ENCODE results near the gene SARS1. TPM values are rescaled to one million over a fixed set of nuclear protein-coding genes. Genes with fewer than 3 reads are reported as not detected.
A peak's percentile ranks its signal among the peaks of the same experiment; 100 is the strongest.

SARS1 gene
- total RNA-seq, 1 donor from 2014 or later, result 129 TPM

DNA sequence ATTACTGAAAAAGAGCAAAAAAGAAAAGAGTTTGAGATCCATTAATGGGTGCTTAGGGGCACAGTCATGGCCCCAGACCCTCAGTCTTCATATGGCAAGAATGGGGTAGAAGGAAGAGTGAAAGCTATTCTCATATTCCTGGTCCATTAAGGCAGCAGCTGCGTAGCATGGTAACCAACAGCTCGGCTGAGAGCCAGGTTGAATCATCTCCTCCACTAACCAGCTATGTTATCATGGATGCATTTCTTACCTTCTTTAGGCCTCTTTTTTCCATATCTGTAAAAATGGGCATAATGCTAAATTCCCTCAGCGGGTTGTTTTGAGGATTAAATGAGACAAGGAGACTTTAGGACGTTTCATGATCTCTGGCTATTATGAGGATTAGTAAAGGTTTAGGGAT lies 15.0 kb upstream of the SARS1 start:
- Mint-ChIP-seq H3K27ac (no peak overlapping the region), H3K27me3 (ENCODE audit: low read depth) (no peaks in the 10 kb centered on the region), H3K9me3 (no peaks in the 10 kb centered on the region), H3K4me1 (ENCODE audit: low read depth) (peaks cover 25% of the 10 kb centered on the region), H3K4me3 (ENCODE audit: low read depth) (no peak overlapping the region), H3K36me3 (ENCODE audit: low read depth) (peaks cover 4% of the 10 kb centered on the region)
- intact Hi-C loops (cut with micrococcal nuclease), result no loop called here
- DNase-seq (ENCODE audit: low spot score), result no peak

- Mint-ChIP-seq H3K9me3 (no peaks in the 10 kb centered on the region), H3K4me1 (ENCODE audit: low read depth) (peaks cover 25% of the 10 kb centered on the region), H3K27me3 (ENCODE audit: low read depth) (no peaks in the 10 kb centered on the region), H3K36me3 (ENCODE audit: low read depth) (peaks cover 4% of the 10 kb centered on the region), H3K27ac (peak overlapping the region; percentile 37), H3K4me3 (ENCODE audit: low read depth) (no peak overlapping the region)
- DNase-seq (ENCODE audit: low spot score), result no peak
- intact Hi-C loops (cut with micrococcal nuclease), result no loop called here
Measured at GRCh38 chr1:109199710-109200109, 14.0 kb upstream of the SARS1 start.

DNA sequence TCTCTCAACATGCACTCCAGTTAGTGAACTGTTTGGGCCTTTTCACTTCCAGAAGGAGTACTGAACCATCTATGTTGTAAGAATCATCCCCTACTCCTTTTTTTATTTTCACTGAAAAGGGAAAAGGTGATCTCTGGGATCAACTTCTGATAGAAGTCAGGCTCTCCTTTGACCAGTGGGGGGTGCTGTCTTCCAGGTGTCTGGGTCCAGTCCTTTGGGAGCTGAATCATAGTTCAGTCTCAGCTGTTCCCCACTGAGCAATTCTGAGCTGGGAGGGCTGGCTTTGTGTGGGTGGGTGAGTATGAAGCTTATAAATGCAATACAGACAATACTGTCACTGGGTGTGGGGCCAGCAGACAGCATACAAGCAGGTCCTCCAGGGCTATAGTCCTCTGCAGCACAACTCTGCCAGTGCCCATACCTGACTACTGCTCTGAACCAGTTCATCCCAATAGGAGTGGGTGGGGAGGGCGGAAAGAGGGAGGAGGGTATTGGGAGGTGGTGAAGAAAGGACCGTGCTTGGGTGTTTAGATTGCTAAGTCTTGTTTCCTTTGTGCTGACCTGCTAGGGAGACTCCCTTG lies 12.5 kb upstream of the SARS1 start:
- Mint-ChIP-seq H3K4me3 (ENCODE audit: low read depth) (no peak overlapping the region), H3K27ac (no peak overlapping the region), H3K36me3 (ENCODE audit: low read depth) (peaks cover 4% of the 10 kb centered on the region), H3K9me3 (no peaks in the 10 kb centered on the region), H3K27me3 (ENCODE audit: low read depth) (no peaks in the 10 kb centered on the region), H3K4me1 (ENCODE audit: low read depth) (peaks cover 24% of the 10 kb centered on the region)
- intact Hi-C loops (cut with micrococcal nuclease), result loop anchor here (1.0 kb wide), 1 partner anchor 331 kb away; no protein-coding TSS in a partner anchor
- peak; percentile 16 for DNase-seq (ENCODE audit: low spot score)

GRCh38 chr1:109204484-109204883 lies 9.2 kb upstream of the SARS1 start:
- no peak for DNase-seq (ENCODE audit: low spot score)
- H3K27ac Mint-ChIP-seq, result no peak overlapping the region
- no peak overlapping the region for H3K4me3 Mint-ChIP-seq (ENCODE audit: low read depth)
- intact Hi-C loops (cut with micrococcal nuclease), result no loop called here
- H3K36me3 Mint-ChIP-seq (ENCODE audit: low read depth), result peaks cover 4% of the 10 kb centered on the region
- no peaks in the 10 kb centered on the region for H3K9me3 Mint-ChIP-seq
- H3K27me3 Mint-ChIP-seq (ENCODE audit: low read depth), result peaks cover 2% of the 10 kb centered on the region
- H3K4me1 Mint-ChIP-seq (ENCODE audit: low read depth), result peaks cover 16% of the 10 kb centered on the region

DNA sequence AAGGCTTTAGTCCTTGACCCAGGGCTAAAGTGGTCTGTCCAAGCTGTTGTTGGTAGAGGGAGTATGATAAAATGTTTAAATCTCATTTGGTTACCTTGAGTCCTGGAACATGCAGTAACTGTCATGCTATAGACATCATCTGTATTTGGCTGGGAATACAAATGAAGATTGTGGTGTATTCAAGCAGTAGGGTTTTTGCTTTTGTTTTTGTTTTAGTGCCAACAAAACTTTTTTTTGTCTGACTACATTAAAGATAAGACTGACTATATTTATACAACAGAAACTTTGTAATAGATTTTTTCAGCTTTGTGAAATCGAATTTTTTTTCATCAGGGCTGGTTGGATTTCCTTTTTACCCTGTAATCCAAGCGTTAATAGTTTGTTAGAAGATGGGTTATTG lies 7.4 kb upstream of the SARS1 start:
- intact Hi-C loops (cut with micrococcal nuclease), result no loop called here
- peaks cover 3% of the 10 kb centered on the region for H3K27me3 Mint-ChIP-seq (ENCODE audit: low read depth)
- no peak for DNase-seq (ENCODE audit: low spot score)
- H3K36me3 Mint-ChIP-seq (ENCODE audit: low read depth), result no peaks in the 10 kb centered on the region
- H3K4me1 Mint-ChIP-seq (ENCODE audit: low read depth), result peaks cover 5% of the 10 kb centered on the region
- H3K27ac Mint-ChIP-seq, result no peak overlapping the region
- no peaks in the 10 kb centered on the region for H3K9me3 Mint-ChIP-seq
- H3K4me3 Mint-ChIP-seq (ENCODE audit: low read depth), result no peak overlapping the region

- Mint-ChIP-seq H3K27ac (no peak overlapping the region), H3K36me3 (ENCODE audit: low read depth) (no peaks in the 10 kb centered on the region), H3K4me1 (ENCODE audit: low read depth) (peaks cover 5% of the 10 kb centered on the region), H3K27me3 (ENCODE audit: low read depth) (peaks cover 3% of the 10 kb centered on the region), H3K9me3 (no peaks in the 10 kb centered on the region), H3K4me3 (ENCODE audit: low read depth) (no peak overlapping the region)
- intact Hi-C loops (cut with micrococcal nuclease), result no loop called here
- DNase-seq (ENCODE audit: low spot score), result no peak
Measured at GRCh38 chr1:109207467-109208103, 6.1 kb upstream of the SARS1 start.

DNA sequence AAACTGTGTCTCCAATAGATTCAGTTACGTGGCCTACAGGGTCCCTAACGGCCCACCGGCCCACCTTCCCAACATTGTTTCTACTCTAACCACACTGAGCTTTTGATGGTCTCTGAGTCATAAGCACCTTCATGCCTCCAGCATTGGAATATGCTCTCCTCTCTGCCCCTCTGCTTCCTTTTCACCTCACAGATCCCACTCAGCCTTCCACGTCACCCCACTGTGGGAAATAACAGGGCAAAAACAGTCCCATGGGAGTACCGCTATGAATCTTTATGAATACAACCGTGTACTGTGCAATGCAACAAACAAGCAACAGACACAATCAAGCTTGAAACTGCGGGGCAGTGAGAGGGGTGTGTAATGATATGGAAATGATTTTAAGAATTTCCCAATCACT lies 5.3 kb upstream of the SARS1 start:
- peaks cover 3% of the 10 kb centered on the region for H3K27me3 Mint-ChIP-seq (ENCODE audit: low read depth)
- H3K4me1 Mint-ChIP-seq (ENCODE audit: low read depth), result peaks cover 5% of the 10 kb centered on the region
- H3K36me3 Mint-ChIP-seq (ENCODE audit: low read depth), result no peaks in the 10 kb centered on the region
- no peaks in the 10 kb centered on the region for H3K9me3 Mint-ChIP-seq
- intact Hi-C loops (cut with micrococcal nuclease), result no loop called here
- no peak overlapping the region for H3K27ac Mint-ChIP-seq
- DNase-seq (ENCODE audit: low spot score), result no peak
- H3K4me3 Mint-ChIP-seq (ENCODE audit: low read depth), result no peak overlapping the region

DNA sequence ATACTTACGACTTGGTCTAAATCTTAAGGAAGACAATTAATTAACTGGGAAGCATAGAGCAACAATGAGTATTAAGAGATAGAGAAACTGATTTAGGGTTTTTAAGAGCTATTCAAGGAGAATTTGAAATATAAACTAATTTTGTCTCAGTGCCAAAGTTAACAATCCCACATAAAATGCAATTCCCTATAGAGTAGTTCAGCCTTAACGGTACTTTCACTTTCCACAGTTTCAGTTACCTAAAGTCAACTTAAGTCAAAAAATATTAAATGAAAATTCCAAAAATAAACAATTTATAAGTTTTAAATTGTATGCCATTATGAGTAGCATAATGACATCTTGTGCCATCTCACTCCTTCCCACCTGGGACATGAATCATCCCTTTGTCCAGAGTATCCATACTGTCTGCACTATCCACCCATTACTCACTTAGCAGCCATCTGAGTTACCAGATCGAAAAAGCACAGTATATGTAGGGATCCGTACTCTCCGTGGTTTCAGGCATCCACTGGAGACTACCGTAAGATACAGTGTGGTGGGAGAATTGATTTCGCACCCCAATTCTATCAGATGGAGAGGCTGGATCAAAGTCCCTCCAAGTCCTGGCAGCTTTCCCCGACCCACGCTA lies 4.8 kb upstream of the SARS1 start:
- intact Hi-C loops (cut with micrococcal nuclease), result no loop called here
- Mint-ChIP-seq H3K27me3 (ENCODE audit: low read depth) (peaks cover 3% of the 10 kb centered on the region), H3K9me3 (no peaks in the 10 kb centered on the region), H3K4me1 (ENCODE audit: low read depth) (peaks cover 5% of the 10 kb centered on the region), H3K4me3 (ENCODE audit: low read depth) (no peak overlapping the region), H3K27ac (no peak overlapping the region), H3K36me3 (ENCODE audit: low read depth) (no peaks in the 10 kb centered on the region)
- DNase-seq (ENCODE audit: low spot score), result no peak

DNA sequence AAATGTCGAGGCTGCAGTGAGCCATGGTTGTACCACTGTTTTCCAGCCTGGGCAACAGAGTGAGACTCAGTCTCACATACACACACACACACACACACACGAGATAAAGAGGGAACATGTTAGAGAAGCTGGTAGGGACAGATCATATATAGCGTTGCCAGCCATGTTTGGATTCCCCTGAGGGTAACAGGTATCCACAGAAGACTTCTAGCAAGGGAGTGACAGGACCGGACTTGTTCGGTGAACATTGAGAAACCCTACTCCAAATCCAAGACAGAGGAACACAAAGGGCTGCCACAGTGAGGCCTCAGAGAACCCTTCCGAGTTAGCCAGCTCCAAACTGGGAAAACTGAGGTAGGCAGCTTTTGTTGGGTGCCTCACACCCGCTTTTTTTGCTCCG lies 3.7 kb upstream of the SARS1 start:
- no peaks in the 10 kb centered on the region for H3K9me3 Mint-ChIP-seq
- peaks cover 9% of the 10 kb centered on the region for H3K36me3 Mint-ChIP-seq (ENCODE audit: low read depth)
- no peak overlapping the region for H3K4me3 Mint-ChIP-seq (ENCODE audit: low read depth)
- peaks cover 11% of the 10 kb centered on the region for H3K4me1 Mint-ChIP-seq (ENCODE audit: low read depth)
- H3K27me3 Mint-ChIP-seq (ENCODE audit: low read depth), result peaks cover 3% of the 10 kb centered on the region
- intact Hi-C loops (cut with micrococcal nuclease), result loop anchor here (5.0 kb wide), 3 partner anchors 37 to 187 kb away; partner anchors contain the start of genes CELSR2, ELAPOR1 and SORT1
- DNase-seq (ENCODE audit: low spot score), result no peak
- H3K27ac Mint-ChIP-seq, result no peak overlapping the region

DNA sequence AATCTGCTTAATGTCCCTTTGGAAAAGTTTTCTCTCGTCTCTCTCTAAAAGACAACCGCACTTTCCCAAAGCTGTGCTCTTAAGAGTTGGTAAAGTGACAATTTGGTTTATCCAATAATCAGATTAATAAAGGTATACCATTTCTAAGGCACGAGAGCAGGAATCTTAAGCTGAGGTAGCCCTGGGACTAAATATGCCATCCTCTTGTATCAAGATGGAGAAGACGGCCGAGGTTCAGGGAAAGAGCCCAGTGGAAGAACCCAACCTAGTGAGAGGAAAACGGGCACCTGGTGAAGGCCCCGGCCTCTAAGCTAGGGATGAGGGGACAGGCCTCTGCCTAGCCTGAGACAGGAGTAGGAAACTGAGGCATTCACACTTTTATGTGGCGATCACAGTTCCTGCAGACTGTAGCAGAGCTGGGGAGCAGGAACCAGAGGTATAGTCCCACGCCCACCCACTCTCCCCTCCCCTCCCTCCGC lies 334 bp upstream of the SARS1 start:
- Mint-ChIP-seq H3K4me1 (ENCODE audit: low read depth) (peaks cover 25% of the 10 kb centered on the region), H3K27ac (peak overlapping the region; percentile 89), H3K36me3 (ENCODE audit: low read depth) (peaks cover 35% of the 10 kb centered on the region), H3K9me3 (no peaks in the 10 kb centered on the region), H3K27me3 (ENCODE audit: low read depth) (peaks cover 3% of the 10 kb centered on the region), H3K4me3 (ENCODE audit: low read depth) (peak overlapping the region; percentile 98)
- DNase-seq (ENCODE audit: low spot score), result no peak
- intact Hi-C loops (cut with micrococcal nuclease), result loop anchor here (5.0 kb wide), 3 partner anchors 34 to 184 kb away; partner anchors contain the start of genes CELSR2, ELAPOR1 and SORT1

DNA sequence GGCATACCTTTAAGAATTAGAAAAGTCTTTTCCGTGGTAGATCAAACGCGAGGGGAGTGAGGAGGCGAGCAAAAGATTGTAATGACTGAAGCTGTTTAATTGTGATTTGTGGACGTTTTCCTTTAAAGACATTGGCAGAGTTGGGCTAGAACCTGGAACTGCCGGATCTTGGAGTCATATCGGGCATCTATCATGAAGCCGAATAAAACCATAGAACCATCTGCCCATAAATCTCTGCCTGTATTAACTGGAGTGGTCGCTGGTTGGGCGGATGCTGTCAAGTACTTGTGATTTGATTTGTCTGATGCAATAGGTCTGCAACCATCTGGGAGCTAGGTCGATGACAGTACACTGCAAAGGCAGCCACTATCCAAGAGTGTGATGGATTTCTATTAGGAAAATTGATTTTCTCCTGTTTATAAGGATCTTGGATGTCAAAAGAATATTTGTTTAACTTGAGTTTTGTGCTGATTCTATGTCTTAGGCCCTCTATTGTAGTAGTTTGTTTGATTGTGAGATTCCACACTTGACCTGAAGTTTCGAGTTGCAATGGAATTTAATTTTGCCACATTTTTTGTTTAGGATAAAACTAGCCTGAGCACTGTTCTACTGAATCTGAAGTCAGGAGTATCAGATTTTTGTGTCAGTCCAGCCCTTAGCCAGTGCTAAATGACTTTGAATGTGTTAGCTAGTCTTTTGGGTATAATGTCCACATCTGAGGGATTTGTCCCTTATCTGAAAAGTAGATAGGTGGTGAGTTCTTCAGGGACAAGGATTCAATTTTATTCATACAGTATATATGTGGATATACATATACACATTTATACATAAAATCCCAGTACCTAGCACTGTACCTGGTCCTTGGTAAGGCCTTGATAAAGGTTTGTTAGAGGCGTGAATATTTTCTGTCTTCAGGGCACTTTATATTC lies 1.2 kb downstream of the SARS1 start:
- peak overlapping the region; percentile 89 for H3K27ac Mint-ChIP-seq
- peak; percentile 29 for DNase-seq (ENCODE audit: low spot score)
- peaks cover 45% of the 10 kb centered on the region for H3K36me3 Mint-ChIP-seq (ENCODE audit: low read depth)
- H3K9me3 Mint-ChIP-seq, result no peaks in the 10 kb centered on the region
- no peaks in the 10 kb centered on the region for H3K27me3 Mint-ChIP-seq (ENCODE audit: low read depth)
- peaks cover 28% of the 10 kb centered on the region for H3K4me1 Mint-ChIP-seq (ENCODE audit: low read depth)
- intact Hi-C loops (cut with micrococcal nuclease), result loop anchor here (2.0 to 5.0 kb wide), 4 partner anchors 32 to 212 kb away; partner anchors contain the start of genes CELSR2, ELAPOR1, PSMA5 and SORT1
- H3K4me3 Mint-ChIP-seq (ENCODE audit: low read depth), result peak overlapping the region; percentile 98

- DNase-seq (ENCODE audit: low spot score), result no peak
- Mint-ChIP-seq H3K27me3 (ENCODE audit: low read depth) (no peaks in the 10 kb centered on the region), H3K4me3 (ENCODE audit: low read depth) (no peak overlapping the region), H3K27ac (peak overlapping the region; percentile 5), H3K36me3 (ENCODE audit: low read depth) (peaks cover 55% of the 10 kb centered on the region), H3K4me1 (ENCODE audit: low read depth) (peaks cover 33% of the 10 kb centered on the region), H3K9me3 (no peaks in the 10 kb centered on the region)
- intact Hi-C loops (cut with micrococcal nuclease), result no loop called here
Measured at GRCh38 chr1:109216662-109217061, 2.9 kb downstream of the SARS1 start.

Measured in activated T-helper 2 cell treated with anti-CD3 and anti-CD28 coated beads, Interferon-gamma antibody, Interleukin-2, Interleukin-4, amounts not matched to agents 10 μg/mL and 5 μg/mL and 100 μg/mL, durations not matched to agents 14 hours and 24 hours and 36 hours (primary cell).